ENCODE data around the gene MEF2A. TPM values are rescaled to one million over a fixed set of nuclear protein-coding genes. Genes with fewer than 3 reads are reported as not detected.
"Not testable (repeated sequence)": the region's sequence is repeated elsewhere in the genome, so short reads cannot be mapped to it uniquely, and the experiment has no call there.

Gene MEF2A
- total and polyA plus RNA-seq, 5 experiments from 2014 or later, result 14.6 to 43.9 (median 22.4) TPM

DNA sequence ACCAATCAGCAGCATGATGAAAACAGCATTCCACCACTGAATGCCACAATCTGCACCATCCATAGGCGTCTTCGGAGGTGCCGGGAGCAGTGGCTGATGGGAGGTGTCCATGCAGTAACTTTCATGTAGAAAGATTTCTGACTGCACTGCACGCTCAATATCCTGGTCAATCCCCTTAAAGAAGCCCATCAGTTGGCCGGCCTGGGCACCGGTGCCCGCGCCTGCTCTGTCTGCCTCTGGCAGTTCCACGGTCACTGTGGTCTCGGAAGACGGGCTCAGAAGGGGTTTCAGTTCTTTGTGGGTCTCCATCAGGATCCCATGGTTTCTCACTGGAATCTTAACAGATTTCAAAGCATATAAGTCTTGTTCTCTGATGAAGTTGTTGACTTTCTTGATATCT, 163.5 kb downstream of the MEF2A start:
- H3K36me3 Mint-ChIP-seq, result peaks cover 0 to 11% (median 2%) of the 10 kb centered on the region in 3 donors
- no peaks in the 10 kb centered on the region for H3K9me3 Mint-ChIP-seq
- DNase-seq (no peak), ATAC-seq (no peak)
- no peak overlapping the region for H3K27ac Mint-ChIP-seq
- no peaks in the 10 kb centered on the region for H3K27me3 Mint-ChIP-seq
- H3K4me1 Mint-ChIP-seq, result peaks cover 7 to 23% (median 20%) of the 10 kb centered on the region in 4 donors
- POLR2A ChIA-PET, result no interaction called here
- no peak overlapping the region for H3K4me3 Mint-ChIP-seq

DNA sequence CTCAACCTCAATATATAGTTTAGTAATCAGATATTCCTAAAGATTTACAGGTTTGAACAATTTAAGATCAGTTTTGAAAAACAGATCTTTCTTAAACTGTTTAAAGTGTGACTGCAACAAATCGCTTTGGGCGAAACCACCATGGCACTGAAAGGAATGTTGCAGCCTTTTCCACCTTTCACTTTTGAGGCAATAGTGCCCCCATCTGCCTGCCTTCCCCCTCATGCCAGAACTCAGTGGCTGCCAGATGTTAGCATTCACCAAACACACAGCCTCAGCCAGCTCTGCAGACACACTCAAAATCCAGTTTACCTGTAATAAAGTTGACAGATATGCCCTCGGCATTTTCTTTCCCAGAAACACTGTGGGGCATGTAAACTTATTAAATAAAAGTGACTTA, 164.1 kb downstream of the MEF2A start:
- H3K27ac Mint-ChIP-seq, result peak overlapping the region in 2 of 10 donors; percentile 18 to 68
- H3K27me3 Mint-ChIP-seq, result no peaks in the 10 kb centered on the region
- DNase-seq (peak in 5 of 10 donors; percentile 9 to 43 (median 30)), ATAC-seq (no peak)
- no peak overlapping the region for H3K4me3 Mint-ChIP-seq
- POLR2A ChIA-PET, result no interaction called here
- H3K4me1 Mint-ChIP-seq, result peaks cover 7 to 23% (median 21%) of the 10 kb centered on the region in 4 donors
- H3K36me3 Mint-ChIP-seq, result peaks cover 0 to 11% (median 2%) of the 10 kb centered on the region in 3 donors
- no peaks in the 10 kb centered on the region for H3K9me3 Mint-ChIP-seq

DNA sequence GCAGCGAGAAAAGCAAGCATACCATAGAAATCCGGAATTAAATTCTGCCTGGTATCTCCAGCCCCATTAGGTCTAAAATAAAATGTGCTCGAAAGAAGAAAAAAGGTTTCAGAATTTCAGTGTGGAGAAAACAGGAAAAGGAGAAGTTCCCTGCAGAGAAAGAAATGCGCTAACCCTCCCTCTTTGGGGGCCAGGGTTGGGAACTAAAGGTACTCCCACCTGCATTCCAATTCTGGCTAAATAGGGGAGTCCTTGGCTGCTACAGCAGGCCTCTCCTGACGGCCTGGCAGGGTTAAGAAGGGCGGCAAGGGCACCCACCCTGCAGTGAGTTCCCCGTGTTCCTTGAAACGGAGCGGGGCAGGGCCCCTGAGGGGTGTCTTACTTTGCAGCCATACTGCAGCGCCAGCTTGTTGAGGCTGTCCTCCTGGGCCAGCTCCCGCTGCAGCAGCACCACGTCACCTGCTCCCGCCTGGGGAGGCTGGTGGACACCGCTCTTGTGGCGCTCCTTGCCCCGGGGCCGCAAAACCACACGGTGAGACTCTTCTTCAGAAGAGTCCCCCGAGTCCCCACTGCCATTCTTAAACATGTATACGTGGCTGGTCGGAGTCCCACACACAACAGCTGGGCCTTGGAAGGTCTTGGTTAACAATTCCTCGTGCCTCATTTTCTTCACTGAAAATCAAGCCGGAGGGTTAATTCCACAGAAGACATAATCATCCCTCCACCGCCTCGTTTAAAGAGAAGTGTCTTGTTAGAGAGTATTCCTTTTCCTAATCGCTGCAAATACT, 165.7 kb downstream of the MEF2A start:
- DNase-seq, result no peak
- Mint-ChIP-seq H3K27ac (peak overlapping the region in 3 of 10 donors; percentile 15 to 90 (median 69)), H3K36me3 (peaks cover 0 to 8% (median 2%) of the 10 kb centered on the region in 3 donors), H3K27me3 (no peaks in the 10 kb centered on the region), H3K4me3 (peak overlapping the region; percentile 60 to 93 (median 88)), H3K9me3 (no peaks in the 10 kb centered on the region), H3K4me1 (peaks cover 7 to 23% (median 21%) of the 10 kb centered on the region in 4 donors)
- POLR2A ChIA-PET, result interaction anchor here (0.8 kb wide), 1 partner anchor 25 kb away, joined by 3 read pairs; no protein-coding TSS in a partner anchor
- ATAC-seq, result no peak

DNA sequence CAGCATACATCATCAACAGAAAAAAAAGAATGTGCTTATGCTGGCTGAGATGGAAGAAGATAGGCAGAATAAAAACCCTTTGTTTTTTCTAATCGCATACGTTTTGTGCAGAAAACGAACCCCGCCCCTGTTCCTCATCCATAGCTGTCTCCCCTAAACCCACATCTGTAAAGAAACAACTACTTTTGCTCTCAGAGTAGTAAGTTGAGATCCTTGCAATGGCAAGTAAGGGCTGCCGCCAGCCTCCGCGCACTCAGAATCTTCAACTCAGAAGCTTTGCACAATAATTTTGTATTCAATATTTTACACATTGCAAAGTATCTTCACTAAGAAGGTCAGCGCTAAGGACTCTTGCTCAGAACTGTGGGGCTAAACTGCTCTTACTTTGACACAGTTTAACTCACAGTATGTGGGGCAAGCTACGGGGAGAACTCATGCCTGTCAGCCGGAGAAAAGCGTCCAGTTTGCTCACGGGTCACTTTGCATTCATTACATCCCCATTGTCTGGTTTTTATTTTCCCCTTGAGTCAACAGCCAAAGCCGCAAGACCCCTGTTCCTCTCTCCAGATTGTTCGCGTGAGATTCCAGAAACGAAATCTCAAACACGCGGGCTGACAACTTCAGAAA, 166.5 kb downstream of the MEF2A start:
- peak overlapping the region; percentile 60 to 93 (median 88) for H3K4me3 Mint-ChIP-seq
- peaks cover 7 to 23% (median 21%) of the 10 kb centered on the region in 4 donors for H3K4me1 Mint-ChIP-seq
- no peaks in the 10 kb centered on the region for H3K9me3 Mint-ChIP-seq
- DNase-seq (peak in 1 of 10 donors; percentile 20), ATAC-seq (no peak)
- POLR2A ChIA-PET, result interaction anchor here (1.1 to 1.8 kb wide), 6 partner anchors 12 to 618 kb away, joined by 3 to 16 read pairs (median 5); partner anchors contain the start of gene LRRC28
- H3K36me3 Mint-ChIP-seq, result peaks cover 0 to 8% (median 0%) of the 10 kb centered on the region in 3 donors
- peak overlapping the region in 9 of 10 donors; percentile 24 to 90 (median 72) for H3K27ac Mint-ChIP-seq
- no peaks in the 10 kb centered on the region for H3K27me3 Mint-ChIP-seq

DNA sequence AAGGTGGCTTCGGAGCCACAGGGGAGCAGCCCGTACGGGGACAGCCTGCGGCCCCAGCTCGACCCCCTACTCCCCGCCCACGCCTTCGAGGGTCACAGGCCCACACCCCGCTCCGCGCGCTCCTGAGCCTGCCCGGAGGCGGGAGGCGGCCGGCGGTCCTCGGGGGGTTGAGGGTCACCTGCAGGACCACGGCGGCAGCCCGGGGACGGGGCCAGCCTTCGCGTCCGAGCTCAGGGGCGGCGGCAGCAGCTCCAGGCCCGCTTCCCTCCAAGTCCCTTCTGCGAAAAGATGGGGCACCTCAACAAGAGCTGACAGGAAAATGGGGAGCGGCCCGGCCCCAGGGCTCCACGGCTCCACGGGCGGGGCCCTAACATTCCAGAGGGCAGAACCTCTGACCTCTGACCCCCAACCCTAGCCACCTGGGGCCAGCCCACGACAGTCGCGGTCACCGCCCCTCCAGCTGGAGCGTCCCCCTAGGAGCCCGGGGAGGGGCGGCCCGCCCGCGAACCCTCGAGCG, 167.0 kb downstream of the MEF2A start:
- H3K36me3 Mint-ChIP-seq, result peaks cover 0 to 8% (median 0%) of the 10 kb centered on the region in 3 donors
- ATAC-seq (peak; percentile 2 to 43), DNase-seq (peak in 3 of 10 donors; percentile 12 to 64 (median 18))
- H3K4me3 Mint-ChIP-seq, result peak overlapping the region; percentile 60 to 93 (median 88)
- peaks cover 7 to 23% (median 21%) of the 10 kb centered on the region in 4 donors for H3K4me1 Mint-ChIP-seq
- H3K27me3 Mint-ChIP-seq, result no peaks in the 10 kb centered on the region
- POLR2A ChIA-PET, result interaction anchor here (1.0 to 1.9 kb wide), 13 partner anchors 9 to 618 kb away, joined by 3 to 16 read pairs (median 5); partner anchors contain the start of genes LRRC28 and MEF2A
- H3K27ac Mint-ChIP-seq, result peak overlapping the region in 7 of 10 donors; percentile 48 to 90 (median 86)
- no peaks in the 10 kb centered on the region for H3K9me3 Mint-ChIP-seq

DNA sequence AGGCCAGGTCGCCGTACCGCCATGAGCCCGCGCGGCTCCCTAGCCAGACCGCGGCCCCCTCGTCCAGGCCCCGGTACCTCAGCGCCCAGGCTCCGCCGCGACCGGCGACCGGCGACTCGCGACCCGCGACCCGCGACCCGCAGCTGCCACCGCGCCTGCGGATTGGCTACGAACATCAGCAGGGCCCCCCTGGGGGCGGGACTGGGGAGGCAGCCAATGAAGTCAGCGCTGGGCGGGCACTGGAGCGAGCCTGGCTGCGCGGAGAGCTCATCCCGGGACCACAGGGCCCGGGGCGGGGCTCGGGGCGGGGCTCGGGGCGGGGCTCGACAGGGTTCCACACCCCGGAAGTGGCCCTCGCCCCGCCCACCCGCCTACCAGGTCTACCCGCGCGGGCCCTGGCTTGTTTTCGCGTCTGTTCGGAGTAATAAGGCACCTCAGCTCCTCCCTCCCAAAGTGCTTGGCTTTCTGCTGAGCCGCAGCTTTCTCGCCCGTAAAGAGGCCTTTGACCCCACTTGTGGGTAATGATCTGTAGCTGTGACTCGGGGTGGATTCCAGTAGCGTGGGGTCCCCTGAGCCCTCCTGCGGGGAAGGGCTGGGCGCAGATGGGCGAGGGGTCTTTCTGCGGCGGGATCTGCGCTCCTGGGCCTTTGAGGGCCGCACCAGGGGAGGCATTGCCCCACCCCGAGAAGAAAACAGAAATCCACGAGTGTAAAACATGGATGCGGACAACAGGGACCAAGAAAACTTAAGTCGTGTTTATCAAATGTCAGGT, 167.7 kb downstream of the MEF2A start, which contains the start of gene LYSMD4:
TSS of gene LYSMD4 (minus strand) at position 170 of the 772 bp plus-strand sequence. CDS start 1,438 bp downstream, outside the sequence.
- POLR2A ChIA-PET, result interaction anchor here (0.8 to 1.9 kb wide), 14 partner anchors 9 to 617 kb away, joined by 3 to 16 read pairs (median 4); partner anchors contain the start of genes LRRC28 and MEF2A
- Mint-ChIP-seq H3K4me1 (peaks cover 7 to 23% (median 21%) of the 10 kb centered on the region in 4 donors), H3K4me3 (peak within 1 kb of the TSS; percentile 80 to 93 (median 88)), H3K27me3 (no peaks in the 10 kb centered on the region), H3K9me3 (no peaks in the 10 kb centered on the region), H3K36me3 (peaks cover 0 to 3% (median 0%) of the 10 kb centered on the region in 3 donors), H3K27ac (peak within 1 kb of the TSS; percentile 89 to 97 (median 94))
- ATAC-seq, result peak; percentile 97 to 98
- DNase-seq, result peak; percentile 92 to 100 (median 97)

DNA sequence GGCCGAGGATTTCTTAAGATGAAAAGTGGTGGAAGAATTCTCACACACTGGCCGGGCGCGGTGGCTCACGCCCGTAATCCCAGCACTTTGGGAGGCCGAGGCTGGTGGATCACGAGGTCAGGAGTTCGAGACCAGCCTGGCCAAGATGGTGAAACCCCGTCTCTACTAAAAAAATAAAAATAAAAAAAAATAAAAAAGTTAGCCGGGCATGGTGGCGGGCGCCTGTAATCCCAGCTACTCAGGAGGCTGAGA, 168.2 kb downstream of the MEF2A start:
- ATAC-seq, DNase-seq, H3K9me3 Mint-ChIP-seq, H3K27me3 Mint-ChIP-seq, H3K36me3 Mint-ChIP-seq: not testable (repeated sequence)
- Mint-ChIP-seq H3K4me3 (peak overlapping the region; percentile 74 to 86 (median 84)), H3K27ac (peak overlapping the region; percentile 89 to 97 (median 94)), H3K4me1 (peaks cover 10 to 23% (median 21%) of the 10 kb centered on the region in 4 donors)
- POLR2A ChIA-PET, result interaction anchor here (0.8 to 1.9 kb wide), 5 partner anchors 9 to 301 kb away, joined by 3 to 16 read pairs (median 5); partner anchors contain the start of gene MEF2A

DNA sequence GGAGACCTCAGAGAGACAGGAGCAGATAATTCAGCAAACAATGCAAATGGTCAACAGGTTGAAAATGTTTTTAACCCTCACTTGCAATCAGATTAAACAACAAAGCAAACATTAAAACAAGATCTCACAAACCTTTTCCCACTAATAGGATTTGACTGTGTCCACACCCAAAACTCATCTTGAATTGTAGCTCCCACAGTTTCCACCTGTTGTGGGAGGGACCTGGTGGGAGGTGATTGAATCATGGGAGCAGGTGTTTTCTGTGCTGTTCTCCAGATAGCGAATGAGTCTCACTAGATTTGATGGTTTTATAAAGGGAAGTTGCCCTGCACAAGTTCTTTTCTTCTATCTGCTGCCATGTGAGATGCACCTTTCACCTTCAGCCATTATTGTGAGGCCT, 168.8 kb downstream of the MEF2A start:
- no peaks in the 10 kb centered on the region for H3K9me3 Mint-ChIP-seq
- POLR2A ChIA-PET, result interaction anchor here (1.9 kb wide), 1 partner anchor 8 kb away, joined by 5 read pairs; no protein-coding TSS in a partner anchor
- ATAC-seq (no peak), DNase-seq (no peak)
- peaks cover 0 to 3% (median 0%) of the 10 kb centered on the region in 3 donors for H3K36me3 Mint-ChIP-seq
- peak overlapping the region in 8 of 10 donors; percentile 13 to 81 (median 62) for H3K27ac Mint-ChIP-seq
- H3K4me1 Mint-ChIP-seq, result peaks cover 10 to 23% (median 21%) of the 10 kb centered on the region in 4 donors
- peak overlapping the region in 7 of 10 donors; percentile 27 to 68 (median 50) for H3K4me3 Mint-ChIP-seq
- no peaks in the 10 kb centered on the region for H3K27me3 Mint-ChIP-seq

DNA sequence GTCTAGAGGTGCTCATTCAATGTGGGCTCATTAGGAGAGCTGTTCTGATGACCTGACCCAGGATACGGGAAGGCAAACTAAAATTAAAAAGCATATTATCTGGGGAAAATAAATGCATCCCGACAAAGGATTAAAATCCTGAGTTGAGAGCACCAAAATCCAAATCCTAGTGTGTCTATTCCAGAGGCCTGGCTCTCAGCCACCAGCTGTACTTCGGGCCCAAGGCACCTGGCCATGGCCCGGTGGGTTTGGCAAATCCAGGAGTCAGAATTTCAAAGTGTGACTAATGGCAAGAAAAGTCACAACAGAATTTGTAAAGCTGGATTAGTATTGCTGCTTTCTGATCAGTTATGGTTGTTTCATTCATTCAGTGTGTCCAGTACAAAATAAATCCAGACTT, 170.1 kb downstream of the MEF2A start:
- peak overlapping the region in 1 of 10 donors; percentile 76 for H3K27ac Mint-ChIP-seq
- no peak for ATAC-seq
- POLR2A ChIA-PET, result interaction anchor here (0.6 kb wide), 1 partner anchor 1392 kb away, joined by 3 read pairs; no protein-coding TSS in a partner anchor

DNA sequence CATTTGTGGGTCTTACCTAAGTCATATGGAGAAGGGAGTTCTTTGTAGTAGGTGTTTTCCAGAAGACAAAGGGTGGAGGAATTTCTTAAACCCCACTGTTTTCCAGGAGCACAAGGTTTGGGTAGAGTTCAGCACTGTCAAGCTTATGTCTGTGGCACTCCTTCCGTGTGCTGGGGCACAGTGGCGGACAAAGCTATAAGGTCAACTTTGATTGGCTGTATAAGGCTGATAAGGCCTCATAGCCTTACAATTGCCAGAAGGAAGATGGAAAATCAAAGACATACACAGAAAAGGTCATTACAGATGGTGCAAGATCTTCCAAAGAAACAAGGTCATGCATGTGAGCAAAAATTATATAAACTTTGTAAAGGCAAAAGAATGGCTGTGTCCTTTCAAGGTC, 170.9 kb downstream of the MEF2A start:
- Mint-ChIP-seq H3K36me3 (no peaks in the 10 kb centered on the region), H3K4me1 (peaks cover 6 to 17% (median 14%) of the 10 kb centered on the region in 4 donors), H3K27ac (no peak overlapping the region), H3K4me3 (no peak overlapping the region), H3K9me3 (no peaks in the 10 kb centered on the region), H3K27me3 (no peaks in the 10 kb centered on the region)
- no peak for DNase-seq
- POLR2A ChIA-PET, result no interaction called here
- ATAC-seq, result no peak

More for the DNA sequence above, 170.1 kb downstream of the MEF2A start:
- Mint-ChIP-seq H3K4me3 (no peak overlapping the region), H3K36me3 (no peaks in the 10 kb centered on the region), H3K4me1 (peaks cover 9 to 21% (median 17%) of the 10 kb centered on the region in 4 donors), H3K9me3 (no peaks in the 10 kb centered on the region), H3K27me3 (no peaks in the 10 kb centered on the region)
- no peak for DNase-seq

DNA sequence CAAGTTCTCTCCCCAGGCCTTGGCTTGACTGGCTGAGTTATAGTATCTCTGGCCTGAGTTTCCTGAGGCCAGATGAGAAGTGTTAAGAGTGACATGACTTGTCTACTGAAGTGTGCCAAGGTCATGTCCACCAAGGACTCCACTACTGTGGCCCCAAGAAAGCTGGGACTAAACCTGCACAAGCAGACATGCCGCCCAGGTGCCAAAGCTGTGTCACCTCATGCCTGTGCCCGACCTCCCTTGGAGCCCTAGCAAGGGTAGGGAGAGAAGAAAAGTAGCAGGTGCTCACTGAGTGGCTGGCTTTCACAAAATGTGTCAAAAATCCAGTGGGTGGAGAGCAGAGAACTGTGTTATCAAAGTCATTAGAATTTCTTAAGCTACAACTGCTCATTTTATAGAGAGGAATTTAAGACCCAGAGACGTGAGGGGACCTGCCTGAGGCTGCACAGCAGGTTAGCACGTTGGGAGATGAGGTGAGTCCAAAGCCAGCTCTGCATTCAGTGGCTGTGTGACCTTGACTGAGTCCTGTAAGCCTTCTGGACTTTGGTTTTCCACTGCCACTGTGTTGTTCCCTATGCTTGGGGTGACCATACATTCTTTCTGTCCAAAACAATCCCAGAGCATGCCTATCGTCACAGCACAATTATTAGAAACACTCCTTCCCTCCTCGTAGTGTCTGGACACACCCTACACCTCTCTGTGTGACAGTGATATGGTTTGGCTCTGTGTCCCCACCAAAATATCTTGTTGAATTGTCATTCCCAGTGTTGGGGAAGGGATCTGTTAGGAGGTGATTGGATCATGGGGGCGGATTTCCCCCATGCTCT, 172.4 kb downstream of the MEF2A start:
- peaks cover 5 to 9% (median 6%) of the 10 kb centered on the region in 4 donors for H3K4me1 Mint-ChIP-seq
- H3K4me3 Mint-ChIP-seq, result no peak overlapping the region
- H3K36me3 Mint-ChIP-seq, result no peaks in the 10 kb centered on the region
- DNase-seq (no peak), ATAC-seq (no peak)
- H3K27ac Mint-ChIP-seq, result no peak overlapping the region
- POLR2A ChIA-PET, result no interaction called here
- H3K9me3 Mint-ChIP-seq, result no peaks in the 10 kb centered on the region
- H3K27me3 Mint-ChIP-seq, result no peaks in the 10 kb centered on the region

All from naive thymus-derived CD8-positive, alpha-beta T cell (primary cell).